ACC112 (cell line): ENCODE data around the gene DNM1.

ENCODE experiments used
- H2AFZ ChIP-seq: fragments of 200-600 bp; sonication (generic); one replicate; pipeline ENCODE4 v1.6.0; 2017; ENCODE audit warnings: antibody characterized with exemption, low read length; ENCODE audit not compliant: unreplicated experiment
- H3K27ac ChIP-seq: fragments of 200-600 bp; sonication (generic); 2 replicates; pipeline ENCODE4 v1.5.1; 2014; ENCODE audit warnings: low read depth, mild to moderate bottlenecking, antibody characterized with exemption, low read length, moderate library complexity
- H3K27me3 ChIP-seq: fragments of 200-600 bp; sonication (generic); 2 replicates; pipeline ENCODE4 v1.6.1; 2014; ENCODE audit warnings: mild to moderate bottlenecking, antibody characterized with exemption, low read length, moderate library complexity, mixed read lengths; ENCODE audit not compliant: insufficient read depth
- H3K36me3 ChIP-seq: fragments of 200-600 bp; sonication (generic); 2 replicates; pipeline ENCODE4 v1.6.1; 2016; ENCODE audit warnings: mild to moderate bottlenecking, antibody characterized with exemption, low read length, moderate library complexity, mixed read lengths; ENCODE audit not compliant: insufficient read depth
- H3K4me1 ChIP-seq: fragments of 200-600 bp; sonication (generic); one replicate; pipeline ENCODE4 v1.6.1; 2016; ENCODE audit warnings: low read length, mixed read lengths; ENCODE audit not compliant: insufficient read depth, unreplicated experiment, control insufficient read depth
- H3K4me3 ChIP-seq: fragments of 200-600 bp; sonication (generic); 2 replicates; pipeline ENCODE4 v1.5.1; 2014; ENCODE audit warnings: mild to moderate bottlenecking, low read depth, low read length
- H3K79me2 ChIP-seq: fragments of 200-600 bp; sonication (generic); one replicate; pipeline ENCODE4 v1.6.0; 2016; ENCODE audit warnings: low read length; ENCODE audit not compliant: control insufficient read depth, unreplicated experiment, insufficient read depth

The DNM1 gene

DNA sequence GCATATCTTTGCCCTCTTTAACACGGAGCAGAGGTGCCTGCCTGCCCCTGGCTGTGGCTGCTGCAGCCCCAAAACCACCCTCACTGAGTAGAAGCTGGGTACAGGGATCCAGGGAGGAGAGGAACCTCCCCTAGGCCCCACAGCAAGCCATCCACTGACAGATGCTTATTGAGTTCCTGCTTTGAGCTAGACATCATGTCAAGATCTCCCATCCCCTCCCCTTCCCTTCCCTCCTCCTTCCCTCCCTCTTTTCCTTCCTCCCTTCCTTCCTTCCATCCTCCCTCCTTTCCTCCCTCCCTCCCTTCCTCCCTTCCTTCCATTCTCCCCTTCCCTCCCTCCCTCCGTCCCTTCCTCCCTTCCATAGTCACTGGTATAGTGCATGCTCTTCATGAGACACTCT is 43.3 kb downstream of the DNM1 start:
- Histone ChIP-seq H3K4me3 (no peak overlapping the region), H3K36me3 (no peaks in the 10 kb centered on the region), H2AFZ (no peak overlapping the region), H3K4me1 (peaks cover 33% of the 10 kb centered on the region), H3K27ac (no peak overlapping the region), H3K27me3 (no peaks in the 10 kb centered on the region), H3K79me2 (no peaks in the 10 kb centered on the region)

DNA sequence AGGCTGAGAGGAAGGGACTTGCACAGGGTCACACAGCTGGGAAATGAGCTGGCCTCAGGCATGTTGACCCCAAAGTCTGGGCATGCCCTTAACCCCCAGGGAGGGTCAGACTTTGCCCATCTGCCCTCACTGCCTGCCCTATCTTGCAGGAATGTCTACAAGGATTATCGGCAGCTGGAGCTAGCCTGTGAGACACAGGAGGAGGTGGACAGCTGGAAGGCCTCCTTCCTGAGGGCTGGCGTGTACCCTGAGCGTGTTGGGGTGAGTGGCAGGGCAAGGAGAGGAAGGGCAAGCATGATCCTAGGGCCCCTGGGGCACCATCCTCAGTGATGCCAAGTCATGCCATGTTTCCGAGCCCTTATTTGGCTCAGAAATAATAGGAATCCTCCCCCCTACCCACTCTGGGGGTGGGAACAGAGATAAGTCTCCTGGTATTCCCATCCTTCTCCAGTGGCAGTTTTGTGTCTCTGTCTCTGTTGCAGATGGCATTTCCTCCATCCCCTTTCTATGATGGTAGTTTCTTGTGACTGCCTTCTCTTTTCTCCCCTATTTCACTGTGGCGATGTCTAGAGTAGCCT is 44.1 kb downstream of the DNM1 start:
- Histone ChIP-seq H3K36me3 (no peaks in the 10 kb centered on the region), H3K27ac (no peak overlapping the region), H3K79me2 (no peaks in the 10 kb centered on the region), H2AFZ (no peak overlapping the region), H3K27me3 (no peaks in the 10 kb centered on the region), H3K4me3 (no peak overlapping the region), H3K4me1 (peaks cover 33% of the 10 kb centered on the region)

GRCh38 chr9:128249558-128249907 is 46.4 kb downstream of the DNM1 start:
- no peak overlapping the region for H2AFZ ChIP-seq
- no peaks in the 10 kb centered on the region for H3K27me3 ChIP-seq
- H3K4me1 ChIP-seq: peaks cover 19% of the 10 kb centered on the region
- no peak overlapping the region for H3K4me3 ChIP-seq
- no peak overlapping the region for H3K27ac ChIP-seq
- no peaks in the 10 kb centered on the region for H3K79me2 ChIP-seq
- no peaks in the 10 kb centered on the region for H3K36me3 ChIP-seq

GRCh38 chr9:128249908-128250838 is 47.0 kb downstream of the DNM1 start:
- Histone ChIP-seq H3K27me3 (no peaks in the 10 kb centered on the region), H3K4me3 (no peak overlapping the region), H3K79me2 (no peaks in the 10 kb centered on the region), H2AFZ (no peak overlapping the region), H3K27ac (no peak overlapping the region), H3K4me1 (peaks cover 13% of the 10 kb centered on the region), H3K36me3 (no peaks in the 10 kb centered on the region)

- H3K27me3 ChIP-seq: no peaks in the 10 kb centered on the region
- H3K79me2 ChIP-seq: no peaks in the 10 kb centered on the region
- no peak overlapping the region for H3K27ac ChIP-seq
- H3K4me1 ChIP-seq: peaks cover 4% of the 10 kb centered on the region
- H2AFZ ChIP-seq: no peak overlapping the region
- no peaks in the 10 kb centered on the region; the same call in 1 of the 2 replicates for H3K36me3 ChIP-seq
- H3K4me3 ChIP-seq: no peak overlapping the region
Observed at GRCh38 chr9:128250839-128251731, 47.9 kb downstream of the DNM1 start.

DNA sequence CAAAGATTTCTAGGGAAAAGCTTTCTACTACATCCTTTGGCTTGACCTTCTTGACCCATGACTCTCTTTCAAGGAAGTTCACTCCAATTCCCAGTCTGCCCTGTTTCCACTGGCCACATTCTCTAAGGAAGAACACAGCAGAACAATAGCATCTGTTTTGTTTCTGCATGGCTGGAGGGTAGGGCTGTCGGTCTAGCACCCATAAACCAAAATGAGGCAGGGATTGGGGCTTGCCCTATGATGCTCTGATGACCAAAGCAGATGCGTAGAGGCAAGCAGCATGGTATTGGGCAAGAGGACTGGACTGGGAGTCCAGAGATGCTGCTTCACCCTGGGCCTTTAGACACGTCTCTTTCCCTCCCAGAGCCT is 48.5 kb downstream of the DNM1 start:
- Histone ChIP-seq H3K4me3 (no peak overlapping the region), H3K36me3 (no peaks in the 10 kb centered on the region; the same call in 1 of the 2 replicates), H3K27me3 (no peaks in the 10 kb centered on the region), H3K79me2 (no peaks in the 10 kb centered on the region), H3K27ac (no peak overlapping the region), H3K4me1 (no peaks in the 10 kb centered on the region), H2AFZ (no peak overlapping the region)

DNA sequence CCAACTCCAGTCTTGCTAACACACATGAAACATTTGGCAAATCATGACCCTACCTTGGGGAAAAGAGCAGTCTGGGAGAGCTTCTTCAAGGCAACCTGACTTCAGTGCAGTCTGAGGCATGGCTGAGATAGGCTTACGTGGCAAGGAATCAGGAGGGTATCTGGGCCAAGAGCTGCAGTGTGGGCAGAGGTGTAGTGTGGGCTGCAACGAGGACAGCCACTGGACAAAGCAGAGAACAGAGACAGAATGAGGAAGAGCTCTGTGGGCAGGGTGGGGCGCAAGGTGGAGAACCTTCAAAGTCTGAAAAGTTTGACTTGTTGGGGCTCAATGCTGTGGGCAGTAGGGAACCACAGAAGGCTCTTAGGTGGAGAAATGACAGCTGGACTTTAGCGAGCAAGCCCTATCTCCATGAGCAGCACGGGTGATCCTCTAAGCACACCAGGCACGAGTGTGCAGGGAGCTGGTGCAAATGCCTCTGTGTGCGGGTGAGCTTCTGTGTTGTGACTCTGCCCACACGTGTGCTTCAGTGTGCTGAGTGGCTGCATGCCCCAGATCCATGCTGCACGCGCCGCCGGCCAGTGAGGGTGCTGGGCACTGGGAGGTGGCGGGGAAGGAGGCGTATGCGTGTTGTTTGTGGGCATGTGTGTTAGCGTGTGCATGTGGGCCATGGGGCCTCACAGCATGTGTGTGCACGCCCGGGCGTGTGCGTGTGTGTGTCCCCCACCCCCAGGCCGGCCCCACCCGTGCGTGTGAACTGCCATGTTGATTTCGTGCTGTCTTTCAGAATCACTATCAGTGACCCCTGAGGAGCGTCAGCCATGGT is 49.3 kb downstream of the DNM1 start:
- H3K36me3 ChIP-seq: no peaks in the 10 kb centered on the region; the same call in 1 of the 2 replicates
- H3K4me1 ChIP-seq: no peaks in the 10 kb centered on the region
- no peak overlapping the region for H2AFZ ChIP-seq

DNA sequence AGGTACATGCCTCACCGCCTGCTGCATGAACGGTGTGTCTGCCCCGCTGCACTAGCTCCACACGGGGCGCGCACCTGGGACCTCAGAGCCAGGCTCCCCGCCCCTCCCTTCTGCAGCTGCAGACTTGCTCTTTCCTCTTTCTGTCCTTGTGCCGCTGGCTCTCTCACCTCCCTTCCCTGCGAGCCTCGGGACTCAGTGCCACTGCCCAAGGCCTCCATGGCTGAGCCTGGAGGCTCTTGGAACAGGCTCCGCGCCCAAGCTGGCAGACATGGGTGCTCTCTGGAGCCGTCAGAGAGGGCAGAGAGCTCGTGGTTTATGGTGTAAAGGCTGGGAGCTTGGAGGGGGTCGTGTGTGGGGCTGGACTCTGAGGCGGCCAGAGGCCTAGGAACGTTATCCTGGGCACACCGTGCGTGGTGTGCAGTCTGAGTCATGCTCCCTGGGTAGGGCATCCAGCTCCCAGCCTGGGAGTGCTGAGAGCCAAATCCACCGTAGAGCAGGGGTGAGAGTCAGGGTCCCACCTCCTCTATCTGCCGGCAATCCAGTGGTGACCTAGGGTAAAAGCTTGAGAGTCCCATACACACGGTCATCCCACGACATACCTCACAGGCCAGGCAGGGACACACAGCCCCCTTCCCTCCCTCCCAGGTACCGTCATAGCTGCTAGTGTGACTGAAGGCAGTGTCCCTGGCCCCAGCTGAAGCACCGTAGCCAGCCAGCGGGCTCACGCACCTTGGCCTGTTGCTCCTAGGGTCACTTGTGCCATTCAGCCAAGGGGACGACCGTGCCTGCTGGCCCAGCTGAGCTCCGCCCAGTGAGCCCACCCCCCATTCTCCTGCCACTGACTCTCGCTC is 50.2 kb downstream of the DNM1 start:
- H2AFZ ChIP-seq: no peak overlapping the region
- no peak overlapping the region for H3K4me3 ChIP-seq
- no peaks in the 10 kb centered on the region for H3K4me1 ChIP-seq
- H3K36me3 ChIP-seq: no peaks in the 10 kb centered on the region; the same call in 1 of the 2 replicates
- no peaks in the 10 kb centered on the region for H3K27me3 ChIP-seq
- H3K27ac ChIP-seq: no peak overlapping the region
- H3K79me2 ChIP-seq: no peaks in the 10 kb centered on the region

More for the DNA sequence above, 49.3 kb downstream of the DNM1 start:
- H3K27ac ChIP-seq: no peak overlapping the region
- H3K4me3 ChIP-seq: no peak overlapping the region
- H3K27me3 ChIP-seq: no peaks in the 10 kb centered on the region
- no peaks in the 10 kb centered on the region for H3K79me2 ChIP-seq

DNA sequence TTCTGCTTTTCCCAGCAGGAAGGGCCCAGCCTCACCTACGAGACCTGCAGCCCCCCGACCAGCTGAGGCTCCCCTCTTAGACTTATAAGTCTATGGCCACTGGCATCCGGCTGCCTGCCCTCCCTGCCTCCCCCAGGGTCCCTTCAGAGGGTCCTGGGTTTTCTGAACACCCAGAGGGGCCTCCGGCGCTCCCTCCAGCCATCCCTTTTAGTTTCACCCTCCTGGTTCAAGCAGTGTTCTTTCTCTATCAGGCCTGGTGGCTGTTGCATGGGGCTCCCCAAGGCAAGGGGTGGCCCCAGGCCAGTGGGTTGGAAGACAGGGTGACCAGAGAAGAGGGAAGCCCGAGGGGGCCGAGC is 50.8 kb downstream of the DNM1 start:
- H3K36me3 ChIP-seq: no peaks in the 10 kb centered on the region; the same call in 1 of the 2 replicates
- H3K4me3 ChIP-seq: no peak overlapping the region
- H3K27ac ChIP-seq: no peak overlapping the region
- no peaks in the 10 kb centered on the region for H3K79me2 ChIP-seq
- no peaks in the 10 kb centered on the region for H3K4me1 ChIP-seq
- H2AFZ ChIP-seq: no peak overlapping the region
- no peaks in the 10 kb centered on the region for H3K27me3 ChIP-seq
